GM21528 (cell line): ENCODE data around the gene LEKR1.
"Not testable (repeated sequence)": the region's sequence is repeated elsewhere in the genome, so short reads cannot be mapped to it uniquely, and the experiment has no call there.

ENCODE experiments used
- ATAC-seq: cut with Tn5 transposase; IDR thresholded peaks from one replicate; pipeline ENCODE4 v1.9.1; 2021; ENCODE audit warnings: mild to moderate bottlenecking, moderate library complexity; ENCODE audit not compliant: unreplicated experiment, low FRiP score

Gene LEKR1

GRCh38 chr3:156803952-156804741 lies 22.0 kb upstream of the LEKR1 start:
- ATAC-seq, result no peak

GRCh38 chr3:156806698-156807097 lies 19.5 kb upstream of the LEKR1 start:
- no peak for ATAC-seq

GRCh38 chr3:156808025-156808424 lies 18.1 kb upstream of the LEKR1 start:
- no peak for ATAC-seq

- ATAC-seq, result no peak
Observed at GRCh38 chr3:156811089-156811862, 14.9 kb upstream of the LEKR1 start.

- no peak for ATAC-seq
Observed at GRCh38 chr3:156812521-156813335, 13.4 kb upstream of the LEKR1 start.

- no peak for ATAC-seq
Observed at GRCh38 chr3:156814295-156814694, 11.9 kb upstream of the LEKR1 start.

GRCh38 chr3:156816091-156816793 lies 9.9 kb upstream of the LEKR1 start:
- ATAC-seq, result peak; percentile 31

GRCh38 chr3:156816794-156817645 lies 9.1 kb upstream of the LEKR1 start:
- ATAC-seq, result peak; percentile 76

- no peak for ATAC-seq
Observed at GRCh38 chr3:156817646-156818272, 8.4 kb upstream of the LEKR1 start.

- no peak for ATAC-seq
Observed at GRCh38 chr3:156818273-156818651, 7.9 kb upstream of the LEKR1 start.

GRCh38 chr3:156818890-156819289 lies 7.3 kb upstream of the LEKR1 start:
- ATAC-seq, result no peak

- no peak for ATAC-seq
Observed at GRCh38 chr3:156819842-156820691, 6.1 kb upstream of the LEKR1 start.

- ATAC-seq, result no peak
Observed at GRCh38 chr3:156820692-156821080, 5.5 kb upstream of the LEKR1 start.

- ATAC-seq, result not testable (repeated sequence)
Observed at GRCh38 chr3:156822626-156823260, 3.4 kb upstream of the LEKR1 start.

GRCh38 chr3:156825795-156826143 lies 384 bp upstream of the LEKR1 start:
- peak; percentile 66 for ATAC-seq

- ATAC-seq, result no peak
Observed at GRCh38 chr3:156826896-156827882, 1.0 kb downstream of the LEKR1 start.

GRCh38 chr3:156831006-156831405 lies 4.9 kb downstream of the LEKR1 start:
- ATAC-seq, result no peak
